ACC112 (cell line): Measurements from ENCODE around the gene YKT6.

Experiments used
- H2AFZ ChIP-seq: fragments of 200-600 bp; sonication (generic); one replicate; pipeline ENCODE4 v1.6.0; 2017; ENCODE audit warnings: antibody characterized with exemption, low read length; ENCODE audit not compliant: unreplicated experiment
- H3K27ac ChIP-seq: fragments of 200-600 bp; sonication (generic); 2 replicates; pipeline ENCODE4 v1.5.1; 2014; ENCODE audit warnings: low read depth, mild to moderate bottlenecking, antibody characterized with exemption, low read length, moderate library complexity
- H3K27me3 ChIP-seq: fragments of 200-600 bp; sonication (generic); 2 replicates; pipeline ENCODE4 v1.6.1; 2014; ENCODE audit warnings: mild to moderate bottlenecking, antibody characterized with exemption, low read length, moderate library complexity, mixed read lengths; ENCODE audit not compliant: insufficient read depth
- H3K36me3 ChIP-seq: fragments of 200-600 bp; sonication (generic); 2 replicates; pipeline ENCODE4 v1.6.1; 2016; ENCODE audit warnings: mild to moderate bottlenecking, antibody characterized with exemption, low read length, moderate library complexity, mixed read lengths; ENCODE audit not compliant: insufficient read depth
- H3K4me1 ChIP-seq: fragments of 200-600 bp; sonication (generic); one replicate; pipeline ENCODE4 v1.6.1; 2016; ENCODE audit warnings: low read length, mixed read lengths; ENCODE audit not compliant: insufficient read depth, unreplicated experiment, control insufficient read depth
- H3K4me3 ChIP-seq: fragments of 200-600 bp; sonication (generic); 2 replicates; pipeline ENCODE4 v1.5.1; 2014; ENCODE audit warnings: mild to moderate bottlenecking, low read depth, low read length
- H3K79me2 ChIP-seq: fragments of 200-600 bp; sonication (generic); one replicate; pipeline ENCODE4 v1.6.0; 2016; ENCODE audit warnings: low read length; ENCODE audit not compliant: control insufficient read depth, unreplicated experiment, insufficient read depth

Gene YKT6

DNA sequence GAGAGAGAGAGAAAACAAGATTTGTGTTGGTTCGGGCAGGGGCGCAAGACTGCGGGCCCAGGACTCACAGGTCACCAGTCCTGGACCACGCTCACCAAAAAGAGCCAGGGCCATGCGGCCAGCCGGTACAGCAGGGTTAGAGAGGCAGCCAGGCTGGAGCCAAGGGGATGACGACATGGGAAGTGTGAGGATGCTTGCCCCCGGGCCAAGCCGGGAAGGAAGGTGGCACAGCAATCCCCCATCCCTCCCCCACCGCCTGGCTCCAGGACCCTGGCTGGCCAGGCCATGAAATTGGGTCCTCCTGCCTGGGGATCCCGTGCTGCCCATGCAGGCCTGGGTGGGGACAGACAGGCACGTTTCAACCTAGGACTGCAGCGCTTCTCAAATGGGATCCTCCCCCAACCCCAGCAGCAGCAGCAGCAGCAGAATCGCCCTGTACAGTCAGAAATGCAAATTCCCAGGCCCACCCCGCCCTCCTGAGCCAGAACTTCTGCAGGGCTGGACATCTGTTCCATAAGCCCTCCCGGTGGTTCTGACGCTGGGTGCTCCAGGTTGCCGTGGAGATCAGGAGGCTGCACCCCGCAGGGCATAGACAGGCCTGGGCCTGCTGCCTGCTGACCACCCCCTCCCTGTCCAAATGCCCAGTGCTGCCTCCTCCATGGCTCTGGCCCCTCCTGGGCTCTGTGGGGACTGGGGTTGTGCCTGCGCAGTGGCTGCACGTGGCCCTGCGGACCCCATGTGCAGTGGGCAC is 35.0 kb downstream of the YKT6 start:
- Histone ChIP-seq H3K4me3 (no peak overlapping the region), H3K27me3 (no peaks in the 10 kb centered on the region), H3K79me2 (no peaks in the 10 kb centered on the region), H3K27ac (no peak overlapping the region), H3K36me3 (no peaks in the 10 kb centered on the region), H2AFZ (no peak overlapping the region), H3K4me1 (no peaks in the 10 kb centered on the region)

DNA sequence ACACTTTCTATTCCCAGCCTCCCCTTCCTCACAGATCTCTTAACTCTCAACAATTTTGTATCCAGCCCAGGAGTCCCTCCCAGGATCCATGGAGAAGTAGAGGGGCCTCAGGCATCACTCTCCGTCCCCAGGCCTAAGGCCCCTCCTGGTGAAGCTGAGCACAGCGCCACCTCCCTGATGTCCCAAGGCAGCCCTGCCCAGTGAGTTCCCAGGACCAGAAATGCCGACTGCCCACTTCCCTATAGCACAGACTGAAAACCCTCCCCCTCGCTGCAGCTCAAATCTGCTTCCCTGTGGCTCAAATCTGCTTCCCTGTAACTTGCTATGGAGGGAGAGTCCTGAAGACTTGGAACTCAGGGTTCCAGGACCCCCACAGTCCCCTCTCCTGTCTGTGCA is 35.6 kb downstream of the YKT6 start:
- no peak overlapping the region for H2AFZ ChIP-seq
- no peak overlapping the region for H3K4me3 ChIP-seq
- H3K27ac ChIP-seq = no peak overlapping the region
- H3K4me1 ChIP-seq = no peaks in the 10 kb centered on the region
- no peaks in the 10 kb centered on the region for H3K36me3 ChIP-seq
- H3K79me2 ChIP-seq = no peaks in the 10 kb centered on the region
- H3K27me3 ChIP-seq = no peaks in the 10 kb centered on the region

GRCh38 chr7:44237696-44238095 is 36.9 kb downstream of the YKT6 start:
- Histone ChIP-seq H3K36me3 (no peaks in the 10 kb centered on the region), H3K79me2 (no peaks in the 10 kb centered on the region), H3K27me3 (no peaks in the 10 kb centered on the region)

DNA sequence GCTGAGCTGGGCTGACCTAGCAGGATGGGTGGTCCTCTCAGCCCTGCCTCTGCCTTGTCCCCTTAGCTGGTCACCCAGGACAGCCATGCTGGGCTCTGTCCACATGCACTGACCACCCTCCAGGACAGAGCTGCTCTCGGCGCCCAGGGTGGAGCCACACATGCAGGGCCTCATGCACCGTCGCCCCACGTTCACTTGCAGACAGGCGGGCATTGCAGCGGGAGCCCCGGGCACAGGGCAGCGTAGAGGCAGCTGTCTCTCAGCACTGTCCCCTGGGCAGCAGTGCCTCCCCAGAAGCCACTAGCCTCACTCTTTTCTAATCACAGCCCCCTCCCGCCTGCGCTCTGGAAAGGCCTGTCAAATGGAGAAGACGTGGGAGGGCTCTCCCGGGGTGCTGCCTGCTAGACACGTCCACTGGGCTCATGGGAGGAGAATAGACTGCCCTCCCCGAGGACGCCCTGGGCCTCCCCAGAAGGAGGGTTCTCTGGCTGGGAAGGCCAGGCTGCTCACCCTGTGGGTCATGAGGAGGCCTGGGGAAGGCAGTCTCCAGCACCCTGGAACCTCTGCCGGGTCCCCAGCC is 37.4 kb downstream of the YKT6 start:
- H3K79me2 ChIP-seq = no peaks in the 10 kb centered on the region
- H3K27ac ChIP-seq = no peak overlapping the region
- no peaks in the 10 kb centered on the region for H3K4me1 ChIP-seq
- H2AFZ ChIP-seq = no peak overlapping the region
- no peaks in the 10 kb centered on the region for H3K27me3 ChIP-seq
- no peak overlapping the region for H3K4me3 ChIP-seq
- H3K36me3 ChIP-seq = no peaks in the 10 kb centered on the region

More at GRCh38 chr7:44237696-44238095, 36.9 kb downstream of the YKT6 start:
- Histone ChIP-seq H3K4me1 (no peaks in the 10 kb centered on the region), H2AFZ (no peak overlapping the region), H3K4me3 (no peak overlapping the region), H3K27ac (no peak overlapping the region)

- no peaks in the 10 kb centered on the region for H3K4me1 ChIP-seq
- H3K27ac ChIP-seq = no peak overlapping the region
- no peak overlapping the region for H3K4me3 ChIP-seq
- no peak overlapping the region for H2AFZ ChIP-seq
- no peaks in the 10 kb centered on the region for H3K79me2 ChIP-seq
- no peaks in the 10 kb centered on the region for H3K36me3 ChIP-seq
- no peaks in the 10 kb centered on the region for H3K27me3 ChIP-seq
Observed at GRCh38 chr7:44239361-44239760, 38.6 kb downstream of the YKT6 start.

DNA sequence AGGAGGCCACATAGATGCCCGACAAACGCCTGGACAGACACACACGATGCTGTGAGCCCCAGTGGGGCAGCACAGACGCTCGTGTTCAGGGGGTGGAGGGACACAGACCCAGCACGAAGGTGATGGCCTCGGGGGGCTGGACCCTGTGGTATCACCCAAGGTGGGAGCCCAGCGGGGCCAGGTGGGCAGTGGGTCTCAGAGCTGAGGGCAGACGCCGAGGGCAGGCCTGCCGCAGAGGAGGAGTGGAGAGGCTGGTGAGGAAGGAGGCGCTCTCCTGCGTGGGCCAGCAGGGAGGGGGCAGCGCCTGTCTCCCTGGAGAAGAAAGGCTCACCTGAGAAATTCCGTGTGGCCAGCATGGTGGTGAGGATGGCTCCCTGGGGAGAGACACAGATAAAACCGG is 39.6 kb downstream of the YKT6 start:
- Histone ChIP-seq H3K79me2 (no peaks in the 10 kb centered on the region), H3K36me3 (no peaks in the 10 kb centered on the region), H3K4me3 (no peak overlapping the region), H3K27me3 (no peaks in the 10 kb centered on the region), H3K4me1 (no peaks in the 10 kb centered on the region), H3K27ac (no peak overlapping the region), H2AFZ (no peak overlapping the region)

- Histone ChIP-seq H3K79me2 (no peaks in the 10 kb centered on the region), H3K4me1 (no peaks in the 10 kb centered on the region), H3K36me3 (no peaks in the 10 kb centered on the region), H2AFZ (no peak overlapping the region), H3K27me3 (no peaks in the 10 kb centered on the region), H3K4me3 (no peak overlapping the region), H3K27ac (no peak overlapping the region)
Observed at GRCh38 chr7:44240983-44241510, 40.3 kb downstream of the YKT6 start.

DNA sequence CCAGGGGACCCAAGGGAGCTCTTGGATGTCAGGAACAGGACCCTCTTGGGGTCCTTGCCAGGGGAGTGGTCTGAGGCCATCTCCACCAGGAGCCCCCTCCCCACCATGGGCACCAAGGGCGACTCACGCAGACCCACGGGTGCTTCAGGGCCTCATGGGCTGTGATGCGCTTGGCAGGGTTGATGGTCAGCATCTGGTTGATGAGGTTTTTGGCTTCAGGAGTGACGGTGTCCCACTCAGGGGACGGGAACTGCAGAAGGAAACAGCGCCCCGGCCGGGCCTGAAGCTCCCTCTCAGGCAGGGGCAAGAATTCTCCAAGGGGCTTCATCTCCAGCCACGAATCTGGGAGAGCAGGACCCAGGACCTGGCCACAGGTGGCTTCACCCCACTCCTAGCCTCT is 41.3 kb downstream of the YKT6 start:
- Histone ChIP-seq H3K4me1 (no peaks in the 10 kb centered on the region), H3K27me3 (no peaks in the 10 kb centered on the region), H3K36me3 (no peaks in the 10 kb centered on the region), H3K79me2 (no peaks in the 10 kb centered on the region), H2AFZ (no peak overlapping the region), H3K4me3 (no peak overlapping the region), H3K27ac (no peak overlapping the region)

DNA sequence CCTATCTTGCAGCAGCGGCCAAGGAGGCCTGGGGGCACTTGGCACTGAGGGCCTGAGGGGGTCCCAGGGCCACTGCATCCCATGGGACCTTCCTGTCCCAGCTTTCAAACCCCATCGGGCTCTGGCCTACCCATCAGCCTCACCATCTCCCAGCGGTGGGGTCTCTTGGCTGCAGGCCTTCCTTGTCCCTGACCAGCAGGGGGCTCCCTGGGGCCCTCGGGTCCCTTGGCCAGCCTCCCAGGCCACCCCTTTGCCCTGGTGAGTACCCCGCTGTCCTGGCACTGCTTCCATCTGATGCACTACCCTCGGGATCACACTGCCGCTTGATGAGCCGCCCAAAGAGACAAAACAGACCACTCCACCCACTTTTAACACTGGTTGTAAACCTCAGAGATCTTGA is 43.5 kb downstream of the YKT6 start:
- H3K79me2 ChIP-seq = no peaks in the 10 kb centered on the region
- no peaks in the 10 kb centered on the region for H3K4me1 ChIP-seq
- H3K27ac ChIP-seq = no peak overlapping the region

GRCh38 chr7:44246396-44247113 is 45.8 kb downstream of the YKT6 start:
- Histone ChIP-seq H2AFZ (no peak overlapping the region), H3K4me1 (no peaks in the 10 kb centered on the region), H3K27me3 (no peaks in the 10 kb centered on the region), H3K4me3 (no peak overlapping the region), H3K36me3 (no peaks in the 10 kb centered on the region), H3K27ac (no peak overlapping the region), H3K79me2 (no peaks in the 10 kb centered on the region)

More for the DNA sequence above, 43.5 kb downstream of the YKT6 start:
- no peak overlapping the region for H2AFZ ChIP-seq
- H3K4me3 ChIP-seq = no peak overlapping the region
- no peaks in the 10 kb centered on the region for H3K36me3 ChIP-seq
- no peaks in the 10 kb centered on the region for H3K27me3 ChIP-seq
